T-helper 1 cell treated with Interleukin-12 subunit alpha and Interleukin-12 subunit beta and Interleukin-4 antibody, amounts not matched to agents 30 ng/mL and 1 ng/mL, for 36 hours (primary cell): Measurements from ENCODE around the gene PLTP. TPM values are rescaled to one million over a fixed set of nuclear protein-coding genes. Genes with fewer than 3 reads are reported as not detected.
"Not testable (repeated sequence)": the region's sequence is repeated elsewhere in the genome, so short reads cannot be mapped to it uniquely, and the experiment has no call there.

Source experiments
- intact Hi-C: fragments of 100-400 bp; cut with micrococcal nuclease; formaldehyde crosslinking; loops from one replicate; pipeline ENCODE4 v1.15.1; 2024
- total RNA-seq: library from RNA; stranded (reverse); gene quantifications from 2 replicates; pipeline ENCODE4 v1.2.3, GENCODE V29; 2022

PLTP gene
- 0.49 and 0.88 TPM in 2 replicates for total RNA-seq

GRCh38 chr20:45911486-45912343, at the start of gene PLTP:
TSS of gene PLTP (minus strand) at chr20:45912155. CDS start at chr20:45911452, 703 bp downstream.
- intact Hi-C loops = loop anchor here (1.0 to 2.0 kb wide), 4 partner anchors 24 to 61 kb away; partner anchors contain the start of genes ACOT8, ZNF335, ZSWIM1 and ZSWIM3

DNA sequence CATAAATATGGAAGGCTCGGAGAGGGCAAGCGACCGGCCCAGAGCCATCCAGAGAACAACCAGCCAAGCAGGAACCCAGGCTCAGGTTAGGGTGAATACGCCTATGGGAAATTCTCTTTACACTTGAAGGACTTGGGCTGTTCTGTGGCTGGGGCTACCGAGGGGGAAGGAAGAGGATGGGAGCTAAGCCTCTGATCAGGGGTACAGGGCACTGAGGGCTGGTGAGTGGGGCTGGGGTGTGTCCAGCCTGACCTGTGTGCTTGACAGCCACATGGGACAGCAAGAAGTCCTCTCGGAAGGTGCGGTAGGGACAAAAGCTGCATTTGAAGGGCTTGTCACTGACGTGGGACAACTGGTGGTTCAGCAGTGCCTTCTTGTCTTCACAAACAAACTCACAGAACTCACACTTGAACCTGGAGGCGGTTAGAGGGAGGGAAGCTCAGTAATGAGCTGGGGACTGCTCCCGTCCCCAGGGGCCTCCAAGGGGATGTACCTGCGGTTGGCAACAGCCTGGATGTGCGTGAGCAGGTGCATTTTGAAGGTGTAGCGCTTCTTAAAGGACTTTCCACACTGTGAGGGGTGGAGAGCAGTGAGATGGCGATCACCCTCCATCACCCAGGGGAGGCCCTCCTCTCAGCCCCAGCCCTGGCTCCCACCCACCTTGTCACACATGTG, 48.1 kb upstream of the PLTP start:
- intact Hi-C loops = no loop called here

DNA sequence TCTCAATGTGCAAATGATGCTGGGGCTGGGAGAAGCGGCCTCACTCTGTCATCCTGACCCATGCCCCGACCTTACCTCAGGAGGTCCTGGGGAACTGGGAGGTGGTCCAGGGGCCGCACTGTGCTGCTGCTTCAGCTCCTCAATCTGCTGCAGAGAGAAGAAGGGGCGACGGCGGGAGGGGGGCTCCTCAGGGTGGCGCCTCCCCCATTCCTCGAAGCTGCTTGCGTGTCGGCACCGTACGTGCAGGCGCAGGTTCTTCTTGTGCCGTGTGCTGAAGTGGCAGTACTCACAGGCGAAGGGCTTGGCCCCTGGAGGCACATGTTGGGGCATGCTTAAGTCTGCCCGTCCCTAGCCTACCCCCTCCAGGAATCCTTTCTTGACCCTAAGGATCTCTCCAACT, 47.2 kb upstream of the PLTP start:
- intact Hi-C loops = no loop called here

DNA sequence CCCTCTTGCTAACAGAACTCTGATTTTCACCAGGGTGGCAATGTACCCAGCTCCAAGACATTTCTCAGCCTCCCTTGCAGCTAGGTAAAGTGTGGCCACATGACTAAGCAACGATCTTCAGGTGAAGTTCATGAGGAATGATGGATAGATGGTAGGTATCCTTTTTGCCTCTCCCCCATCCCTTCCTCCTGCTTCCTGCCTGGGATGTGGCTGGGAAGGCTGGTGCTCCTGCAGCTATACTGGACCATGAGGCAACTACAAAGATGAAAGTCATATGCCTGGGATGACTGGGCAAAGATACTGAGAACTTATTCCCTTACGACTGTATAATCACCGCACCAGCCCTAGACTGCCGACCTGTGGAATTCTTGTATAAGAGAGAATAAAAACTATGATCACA, 46.6 kb upstream of the PLTP start:
- intact Hi-C loops = no loop called here

GRCh38 chr20:45957021-45957941, 45.3 kb upstream of the PLTP start:
- intact Hi-C loops = no loop called here

GRCh38 chr20:45956326-45956725, 44.4 kb upstream of the PLTP start:
- intact Hi-C loops = not testable (repeated sequence)

- intact Hi-C loops = no loop called here
Observed at GRCh38 chr20:45953672-45954071, 41.7 kb upstream of the PLTP start.

- intact Hi-C loops = no loop called here
Observed at GRCh38 chr20:45952861-45953260, 40.9 kb upstream of the PLTP start.

DNA sequence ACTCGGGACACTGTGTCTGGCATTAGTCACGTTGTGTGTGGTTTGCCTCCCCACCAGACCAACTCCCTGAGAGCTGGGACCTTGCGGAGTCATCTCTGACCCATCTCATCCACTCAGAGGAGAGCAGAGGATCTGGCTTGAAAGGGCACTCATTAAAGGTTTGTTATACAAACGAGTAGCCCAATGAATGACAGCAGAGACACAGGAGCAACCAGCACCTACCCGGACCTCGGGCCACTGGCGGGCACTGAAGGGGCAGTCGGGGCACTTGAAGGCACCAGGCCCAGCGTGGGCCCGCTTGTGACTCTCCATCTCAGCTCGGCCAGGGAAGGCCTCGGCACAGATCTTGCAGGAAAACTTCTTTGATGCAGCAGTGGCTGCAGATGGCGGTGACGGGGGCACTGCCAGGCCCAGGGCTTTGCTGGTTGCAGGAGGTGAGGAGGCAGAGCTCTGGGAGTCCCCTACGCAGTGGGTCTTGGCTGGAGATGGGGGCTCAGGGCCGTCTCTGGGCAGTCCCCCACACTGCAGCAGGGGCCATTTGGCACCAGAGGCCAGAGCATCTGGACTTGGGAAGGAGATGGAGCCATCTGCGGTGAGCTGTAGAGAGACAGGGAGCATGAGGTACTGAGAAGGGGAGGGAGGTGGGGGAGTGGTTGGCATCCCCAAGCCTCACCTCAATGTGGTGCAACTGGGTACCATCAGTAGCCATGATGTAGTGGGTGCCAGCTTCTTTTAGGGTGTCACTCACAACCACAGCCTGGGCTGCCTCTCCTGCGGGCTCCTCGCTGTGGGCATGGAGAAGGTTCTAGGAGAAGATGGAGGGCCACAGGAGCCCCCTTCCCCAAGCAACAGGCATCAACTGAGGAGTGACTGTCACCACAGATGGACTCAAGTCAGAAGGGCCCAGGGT, 40.2 kb upstream of the PLTP start:
- intact Hi-C loops = no loop called here

DNA sequence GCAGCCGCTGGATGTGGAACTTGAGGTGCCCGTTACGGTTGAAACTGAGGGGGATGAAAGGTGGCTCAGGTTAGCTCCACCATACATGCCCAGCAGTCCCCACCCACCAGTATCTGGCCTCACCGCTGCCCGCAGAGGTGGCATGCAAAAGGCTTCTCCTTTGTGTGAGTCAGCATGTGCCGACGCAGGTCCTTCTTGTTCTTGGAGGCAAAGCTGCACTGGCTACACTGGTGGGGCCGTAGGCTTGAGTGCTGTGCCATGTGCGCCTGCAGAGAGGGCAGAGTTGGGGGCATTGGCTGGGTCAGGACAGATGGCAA, 38.3 kb upstream of the PLTP start:
- intact Hi-C loops = no loop called here

DNA sequence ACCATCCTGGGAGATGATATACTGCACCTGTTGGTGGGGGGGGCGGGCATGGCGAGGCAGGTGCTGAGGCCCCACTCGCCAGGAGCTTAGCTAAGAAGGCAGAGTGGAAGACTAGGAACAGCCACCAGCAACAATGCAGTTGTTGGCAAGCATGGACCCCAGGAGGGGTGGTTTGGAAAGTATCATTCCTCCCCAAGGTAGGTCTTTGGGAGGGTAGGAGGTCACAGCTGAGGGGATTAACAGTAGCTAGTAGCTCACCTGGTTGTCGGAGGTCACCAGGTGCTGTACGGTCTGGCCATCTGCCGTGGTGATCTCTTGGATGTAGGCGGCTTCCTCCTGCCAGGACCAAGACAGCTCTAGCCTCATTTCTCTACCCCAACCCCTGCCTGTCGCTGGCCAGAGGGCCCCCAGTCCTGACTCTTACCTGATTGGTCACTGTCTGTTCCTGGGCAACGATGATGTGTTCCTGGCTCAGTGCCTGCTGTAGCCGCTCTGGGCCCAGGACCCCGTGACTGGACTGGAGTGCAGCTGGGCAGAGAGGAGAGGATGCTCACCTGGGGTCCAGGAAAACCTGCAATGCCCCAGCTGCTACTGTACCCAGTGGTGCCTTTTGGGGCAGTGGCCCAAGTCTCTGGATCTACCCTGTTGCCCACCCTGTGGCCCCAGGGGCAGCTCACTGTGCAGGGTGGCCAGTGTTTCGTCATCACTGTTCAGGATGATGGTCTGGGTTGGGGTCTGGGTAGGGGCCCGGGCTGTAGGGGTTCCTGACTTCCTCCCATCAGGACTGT, 37.8 kb upstream of the PLTP start:
- intact Hi-C loops = no loop called here

- intact Hi-C loops = no loop called here
Observed at GRCh38 chr20:45948742-45949541, 37.0 kb upstream of the PLTP start.

GRCh38 chr20:45948261-45948733, 36.3 kb upstream of the PLTP start:
- intact Hi-C loops = no loop called here

- intact Hi-C loops = no loop called here
Observed at GRCh38 chr20:45947110-45947866, 35.3 kb upstream of the PLTP start.

DNA sequence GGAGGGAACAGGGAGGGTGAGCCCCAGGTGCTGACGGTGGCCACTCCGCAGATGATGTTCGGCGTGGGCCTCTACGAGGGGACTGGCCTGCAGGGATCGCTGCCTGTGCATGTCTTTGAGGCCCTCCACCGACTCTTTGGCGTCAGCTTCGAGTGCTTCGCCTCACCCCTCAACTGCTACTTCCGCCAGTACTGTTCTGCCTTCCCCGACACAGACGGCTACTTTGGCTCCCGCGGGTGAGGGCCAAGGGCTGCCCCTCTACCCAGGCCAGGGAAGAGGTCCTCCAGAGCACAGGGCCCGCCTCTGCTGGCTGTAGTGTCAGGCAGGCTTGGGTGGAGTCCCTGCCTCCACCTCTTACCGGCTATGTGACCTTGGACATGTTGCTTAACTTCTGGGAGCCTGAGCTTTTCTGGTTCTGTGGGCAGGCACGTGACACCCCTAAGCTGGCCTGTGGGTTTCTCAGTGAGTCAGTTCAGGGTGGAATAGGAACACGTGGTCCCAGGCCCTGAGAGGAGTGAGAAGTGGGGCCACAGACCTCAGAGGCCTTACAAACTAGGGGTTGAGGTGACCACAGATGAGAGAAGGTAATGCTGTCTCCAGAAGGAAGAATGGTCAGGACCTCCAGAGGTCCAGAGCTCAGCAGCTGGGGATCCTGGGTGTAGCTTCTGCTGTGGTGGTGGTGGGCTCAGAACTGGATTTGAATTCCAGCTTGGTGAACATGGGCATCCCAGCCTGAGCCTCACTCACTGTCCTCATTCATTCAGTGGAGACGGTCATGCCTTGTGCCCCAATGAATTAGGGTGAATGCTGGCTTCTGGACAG, 34.4 kb upstream of the PLTP start:
- intact Hi-C loops = no loop called here

DNA sequence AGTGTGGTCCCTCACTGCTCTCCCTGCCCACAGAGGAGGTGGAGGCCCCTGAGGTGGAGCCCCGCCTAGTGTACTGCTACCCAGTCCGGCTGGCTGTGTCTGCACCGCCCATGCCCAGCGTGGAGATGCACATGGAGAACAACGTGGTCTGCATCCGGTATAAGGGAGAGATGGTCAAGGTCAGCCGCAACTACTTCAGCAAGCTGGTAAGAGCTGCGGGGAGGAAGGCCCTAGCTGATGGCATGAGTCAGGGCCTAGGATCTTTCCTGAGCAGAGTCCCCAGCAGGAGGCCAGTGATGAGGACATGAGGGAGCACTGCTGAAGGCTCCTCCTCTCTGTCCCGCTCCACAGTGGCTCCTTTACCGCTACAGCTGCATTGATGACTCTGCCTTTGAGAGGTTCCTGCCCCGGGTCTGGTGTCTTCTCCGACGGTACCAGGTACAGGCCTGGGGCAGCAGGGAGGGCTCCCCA, 33.8 kb upstream of the PLTP start:
- intact Hi-C loops = no loop called here
